Left colon (tissue), 2 donors: ENCODE measurements around the gene AHRR. TPM values are rescaled to one million over a fixed set of nuclear protein-coding genes. Genes with fewer than 3 reads are reported as not detected.
"Not testable (repeated sequence)": the region's sequence is repeated elsewhere in the genome, so short reads cannot be mapped to it uniquely, and the experiment has no call there.

Experiments
- ATAC-seq: fragments of 200-7000 bp; cut with Tn5 transposase; one replicate; pipeline ENCODE4 v1.9.1; 2020; ENCODE audit warnings: mild to moderate bottlenecking, moderate library complexity
- DNase-seq, 2 donors: peaks; one replicate each; pipeline ENCODE4 v3.0.0-alpha.2; 2020
- intact Hi-C, 2 donors: fragments of 100-400 bp; cut with DNase I in 1 of 2; cut with micrococcal nuclease in 1 of 2; formaldehyde crosslinking; loops; one replicate each; pipeline versions ENCODE4 v1.11.2 to v1.14.0; 2022; cut with DNase I, micrococcal nuclease
- total RNA-seq, 2 donors: library from RNA; stranded (reverse); fragmentation: NEBNext Ultra II Directional; extraction: Animal tissue kit (Norgen Biotek cat#: 25700); gene quantifications; one replicate each; pipeline ENCODE4 v1.2.1, GENCODE V29; 2021
- donor health status: DM: no; HTN: no; CAD: no.
- donor health status: DM: yes; HTN: yes; CAD: no.

The AHRR gene
- total RNA-seq, 2 donors from 2014 or later: 1.6 to 3.3 TPM

DNA sequence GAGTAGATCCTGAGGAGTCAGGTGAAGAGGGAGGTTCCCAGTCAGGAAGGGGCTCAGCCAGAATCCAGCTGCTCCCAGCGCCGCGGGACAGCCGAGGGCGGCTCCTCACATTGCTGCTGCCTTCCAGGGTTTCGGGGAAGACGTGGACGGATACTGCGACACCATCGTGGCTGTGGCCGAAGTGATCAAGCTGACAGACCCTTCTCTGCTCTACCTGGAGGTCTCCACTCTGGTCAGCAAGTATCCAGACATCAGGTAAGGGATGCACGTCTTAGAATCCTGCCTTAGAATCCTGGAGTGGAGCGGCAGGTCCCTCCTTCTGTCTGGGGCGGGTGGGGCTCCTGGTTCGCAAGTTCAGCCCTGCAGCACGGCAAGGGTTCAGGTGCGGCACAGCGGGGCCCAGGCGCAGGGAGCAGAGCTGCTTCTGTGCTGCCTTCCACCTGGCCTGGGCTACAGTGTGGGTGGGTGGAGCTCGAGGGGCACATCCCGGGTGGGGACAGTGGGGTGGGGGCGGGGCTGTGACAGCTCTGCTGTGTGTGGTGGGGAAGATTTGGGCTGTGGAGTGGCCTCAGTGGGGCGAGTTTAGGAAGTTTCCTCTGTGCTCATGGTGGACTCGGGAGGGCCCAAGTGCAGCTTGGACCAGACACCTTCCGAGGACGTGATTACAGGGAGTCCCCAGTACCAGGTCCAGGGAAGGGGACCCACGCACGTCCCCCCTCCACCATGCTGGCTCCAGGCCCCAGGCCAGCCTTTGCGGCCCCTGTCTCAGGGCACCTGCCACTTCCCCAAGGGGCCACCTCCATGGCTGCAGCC, 144.3 kb downstream of the AHRR start:
- peak in 1 of 2 donors; percentile 10 for DNase-seq
- intact Hi-C loops: no loop called here
- ATAC-seq: peak; percentile 6

DNA sequence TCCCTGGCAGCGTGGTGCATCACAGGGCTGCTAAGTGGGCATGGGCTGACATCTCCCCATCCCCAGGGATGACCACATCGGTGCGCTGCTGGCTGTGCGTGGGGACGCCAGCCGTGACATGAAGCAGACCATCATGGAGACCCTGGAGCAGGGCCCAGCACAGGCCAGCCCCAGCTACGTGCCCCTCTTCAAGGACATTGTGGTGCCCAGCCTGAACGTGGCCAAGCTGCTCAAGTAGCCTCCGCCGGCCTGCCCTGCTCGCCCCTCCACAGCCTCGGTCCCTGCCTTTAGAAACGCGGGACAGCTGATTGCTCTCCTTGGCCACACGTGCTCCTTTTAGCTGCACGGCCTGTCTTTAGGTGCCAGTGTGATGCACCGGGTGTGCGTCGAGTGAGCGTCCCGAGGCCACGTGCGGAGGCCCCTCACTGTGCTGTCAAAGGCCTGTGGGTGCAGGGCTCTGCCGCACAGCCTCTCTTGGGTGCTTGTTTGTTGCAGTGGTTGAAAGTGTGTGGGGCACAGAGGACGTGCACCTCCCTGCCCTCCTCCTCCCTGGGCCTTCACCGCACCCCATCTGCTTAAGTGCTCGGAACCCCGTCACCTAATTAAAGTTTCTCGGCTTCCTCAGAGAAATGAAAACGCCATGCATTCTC, 145.3 kb downstream of the AHRR start:
- intact Hi-C loops: no loop called here
- ATAC-seq (peak; percentile 4), DNase-seq (peak in 1 of 2 donors; percentile 16)

DNA sequence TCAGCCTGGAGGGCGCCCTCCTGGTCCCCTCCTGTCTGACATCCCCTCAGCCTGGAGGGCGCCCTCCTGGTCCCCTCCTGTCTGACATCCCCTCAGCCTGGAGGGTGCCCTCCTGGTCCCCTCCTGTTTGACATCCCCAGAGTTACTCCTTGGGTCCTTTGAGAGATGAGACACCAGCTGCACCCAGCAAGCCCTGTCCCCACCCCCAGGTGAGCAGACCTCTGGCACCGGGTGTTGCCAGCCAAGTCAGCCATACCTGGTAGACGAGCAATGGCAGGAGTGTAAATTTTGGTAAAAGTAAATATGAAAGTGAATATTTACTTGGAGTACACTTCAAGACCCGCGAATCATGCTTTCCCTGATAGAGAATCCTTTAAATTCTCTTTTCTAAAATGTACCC, 146.9 kb downstream of the AHRR start:
- intact Hi-C loops: no loop called here
- ATAC-seq (no peak), DNase-seq (peak; percentile 2 to 17)

DNA sequence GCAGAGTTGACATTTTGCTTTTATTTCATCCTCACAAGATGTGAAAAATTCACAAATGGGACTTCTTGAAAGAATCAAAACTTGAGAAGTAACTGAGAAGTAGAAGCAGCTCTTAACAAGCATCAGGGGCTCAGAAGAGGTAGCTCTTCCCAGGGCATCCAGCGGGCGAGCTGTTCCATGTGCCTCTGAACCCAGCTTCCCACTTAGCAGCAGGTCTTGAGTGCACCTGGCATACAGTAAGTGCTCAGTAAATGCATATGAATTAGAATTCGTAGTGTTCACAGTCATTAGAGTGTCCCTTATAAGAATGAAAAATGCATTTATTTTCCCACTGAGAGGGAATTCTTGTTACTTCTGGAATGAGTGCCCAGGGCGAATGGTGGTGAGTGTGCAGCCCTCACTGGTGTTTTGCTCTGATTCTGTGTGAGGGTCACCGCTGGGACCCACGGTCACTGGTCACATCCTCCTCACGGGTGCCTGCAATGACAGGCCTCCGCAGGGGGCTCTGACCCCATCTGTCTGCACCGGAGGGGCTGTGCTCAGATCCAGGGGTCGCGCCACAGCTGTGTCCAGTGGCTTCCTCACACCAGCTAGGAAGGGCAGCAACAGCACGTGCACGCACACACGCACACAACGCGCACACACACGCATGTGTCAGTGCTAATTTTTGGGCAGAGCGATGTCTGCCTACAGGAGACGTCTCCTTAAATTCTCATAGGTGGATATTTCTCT, 148.4 kb downstream of the AHRR start:
- intact Hi-C loops: no loop called here
- ATAC-seq (no peak), DNase-seq (peak; percentile 2 to 20)

DNA sequence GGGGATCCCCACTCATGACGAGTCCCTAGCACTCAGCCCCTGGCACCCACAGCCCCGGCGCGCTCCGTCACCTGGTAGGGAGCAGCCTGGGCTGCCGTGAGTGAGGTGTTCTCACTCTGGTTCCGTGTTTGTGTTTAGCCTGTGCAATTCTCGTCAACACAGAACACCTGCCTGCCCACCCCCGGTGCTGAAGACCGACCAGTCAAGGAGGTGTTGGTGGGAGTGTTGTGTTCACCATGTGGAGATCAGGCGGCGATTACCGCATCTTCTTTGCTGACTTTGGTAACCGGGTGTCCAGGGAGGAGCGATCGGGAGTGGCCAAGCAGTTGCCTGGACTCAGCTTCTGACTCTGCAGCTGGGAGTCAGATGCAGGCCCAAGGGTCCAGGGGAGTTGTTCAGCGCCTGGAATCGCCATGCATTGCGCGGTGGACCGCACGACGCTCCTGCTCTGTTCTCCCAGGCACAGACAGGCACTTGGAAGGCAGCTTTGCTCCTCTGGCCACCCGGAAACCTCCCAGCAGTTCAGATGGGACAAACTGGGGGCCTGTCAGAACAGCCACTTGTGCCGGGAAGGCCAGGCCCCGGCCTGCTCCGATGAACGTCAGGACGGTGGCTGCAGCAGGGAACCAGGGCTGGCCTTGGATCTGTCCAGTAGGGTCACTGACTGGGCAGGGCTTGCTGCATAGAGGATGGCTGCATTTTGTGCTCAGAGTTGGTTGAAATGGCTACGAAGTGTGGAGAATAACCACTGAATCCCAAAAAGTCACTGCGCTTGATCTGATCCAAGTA, 149.6 kb downstream of the AHRR start:
- DNase-seq (peak in 1 of 2 donors; percentile 24), ATAC-seq (no peak)
- intact Hi-C loops: no loop called here

DNA sequence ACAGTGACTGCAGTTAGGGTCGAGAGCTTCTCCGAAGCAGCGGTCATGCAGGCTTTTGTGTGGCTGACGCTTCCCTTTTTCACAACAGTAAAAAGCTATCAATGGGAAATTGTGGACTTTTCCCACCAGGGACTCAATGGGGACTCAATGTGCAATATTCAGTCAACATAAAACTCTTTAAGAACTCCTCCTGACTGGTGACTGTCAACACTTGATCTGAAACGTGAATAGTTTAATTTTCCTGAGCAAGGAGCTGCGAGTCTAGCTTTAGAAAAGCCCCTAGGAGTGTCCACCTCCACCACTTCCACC, 150.2 kb downstream of the AHRR start:
- DNase-seq: no peak
- no peak for ATAC-seq
- intact Hi-C loops: no loop called here

DNA sequence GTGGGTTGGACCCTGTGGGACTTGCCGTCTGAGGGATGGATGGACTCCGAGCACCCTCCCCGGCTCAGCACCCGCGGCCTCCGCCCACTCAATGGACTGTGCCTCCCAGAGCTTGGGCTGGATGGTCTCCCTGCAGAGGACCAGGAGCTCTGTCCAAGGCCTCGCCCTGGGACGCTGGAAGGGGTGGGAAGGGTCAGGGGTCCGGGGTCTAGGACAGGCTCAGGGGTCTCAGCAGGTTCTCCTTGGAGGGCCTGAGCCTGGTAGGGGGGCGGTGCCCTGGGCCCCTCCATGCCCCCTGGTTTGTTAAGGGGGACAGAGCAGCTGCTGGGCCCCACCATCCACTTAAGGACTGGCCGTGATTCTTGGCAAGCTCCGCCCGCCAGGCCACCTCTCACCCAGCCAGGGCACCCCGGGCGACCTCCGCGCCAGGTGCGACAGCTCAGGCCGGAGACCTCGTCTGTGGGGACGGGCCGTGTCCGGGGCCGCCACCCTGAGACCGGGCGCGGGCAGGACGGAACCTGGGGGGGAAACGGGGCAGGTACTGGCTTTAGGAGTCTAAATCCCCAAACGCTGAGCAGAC, 150.7 kb downstream of the AHRR start:
- ATAC-seq: peak; percentile 36
- peak; percentile 39 to 56 for DNase-seq
- intact Hi-C loops: no loop called here

DNA sequence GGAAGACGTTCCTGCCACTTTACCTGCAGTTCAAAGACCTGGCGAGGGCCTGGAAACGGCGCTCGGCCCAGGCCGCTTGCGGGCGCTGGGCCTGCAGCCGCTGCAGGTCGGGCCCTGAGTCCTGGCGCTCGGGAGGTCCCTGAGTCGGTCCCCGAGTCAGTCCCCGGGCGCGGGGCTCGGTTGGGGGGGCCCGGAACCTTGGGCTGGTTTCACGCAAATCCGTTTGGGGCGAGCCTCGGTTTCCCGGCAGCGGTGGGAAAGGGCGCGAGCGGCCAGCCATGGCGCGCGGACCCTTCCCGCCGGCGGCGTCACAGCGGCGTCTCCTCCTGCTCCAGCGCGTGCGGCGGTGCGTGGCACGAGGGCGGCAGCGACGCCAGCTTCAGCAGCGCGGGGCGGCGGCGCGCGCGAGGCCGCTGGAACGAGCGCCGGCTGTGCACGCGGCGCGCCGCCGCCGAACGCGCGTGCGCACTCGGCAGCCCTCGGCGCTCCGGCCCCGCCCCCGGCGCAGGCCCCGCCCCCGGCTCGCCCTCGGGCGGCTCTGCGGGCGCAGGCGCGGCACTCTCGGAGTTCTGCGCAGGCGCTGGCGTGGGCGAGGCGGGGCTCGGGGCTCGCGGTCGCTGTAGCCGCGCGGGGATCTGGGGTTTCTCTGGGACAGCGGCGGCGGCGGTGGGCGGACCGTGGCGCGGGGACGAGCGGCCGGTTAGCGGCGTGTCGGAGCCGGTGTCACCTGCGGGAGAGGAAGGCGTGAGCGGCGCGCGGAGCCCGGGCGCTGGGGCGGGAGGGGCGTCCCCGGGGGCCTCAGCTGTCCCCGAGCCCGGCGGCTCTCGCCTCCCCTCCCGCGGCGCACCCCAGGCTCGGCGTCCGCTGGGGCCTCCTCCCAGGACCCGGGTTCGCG, 151.4 kb downstream of the AHRR start:
- peak; percentile 75 for ATAC-seq
- peak; percentile 81 to 93 for DNase-seq
- intact Hi-C loops: no loop called here

DNA sequence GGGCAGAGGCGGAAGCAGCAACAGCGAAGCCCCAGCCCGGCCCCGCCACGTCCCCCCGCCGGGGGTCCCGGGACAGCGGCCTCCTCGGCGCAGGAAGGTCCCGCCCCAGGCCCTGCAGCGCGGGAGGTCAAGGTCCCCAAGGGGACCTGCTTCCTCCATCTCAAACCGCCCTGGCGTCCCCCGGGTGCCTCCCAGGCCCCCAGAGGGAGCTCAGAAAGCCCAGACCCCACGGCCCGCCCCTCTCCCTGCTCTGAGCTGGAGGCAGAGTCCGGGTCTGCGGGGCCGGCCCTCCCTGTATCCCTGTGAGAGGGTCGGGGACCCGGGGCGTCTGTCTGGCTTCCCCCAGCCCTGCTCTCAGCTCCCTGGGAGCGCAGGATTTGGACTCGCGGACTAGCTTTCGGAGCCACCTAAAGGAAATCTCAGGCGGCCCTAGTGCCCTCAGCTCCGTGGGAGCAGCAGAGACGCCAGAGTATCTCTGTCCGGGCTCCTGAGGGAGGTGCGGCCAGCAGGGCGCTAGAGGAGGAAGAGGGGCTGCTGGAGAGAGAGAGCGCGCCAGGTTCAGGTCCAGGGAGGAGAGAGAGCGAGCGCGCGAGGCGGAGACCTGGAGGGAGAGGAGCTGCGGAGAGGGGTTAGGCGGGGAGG, 152.2 kb downstream of the AHRR start:
- intact Hi-C loops: no loop called here
- ATAC-seq: peak; percentile 38
- DNase-seq: peak; percentile 51 to 59

DNA sequence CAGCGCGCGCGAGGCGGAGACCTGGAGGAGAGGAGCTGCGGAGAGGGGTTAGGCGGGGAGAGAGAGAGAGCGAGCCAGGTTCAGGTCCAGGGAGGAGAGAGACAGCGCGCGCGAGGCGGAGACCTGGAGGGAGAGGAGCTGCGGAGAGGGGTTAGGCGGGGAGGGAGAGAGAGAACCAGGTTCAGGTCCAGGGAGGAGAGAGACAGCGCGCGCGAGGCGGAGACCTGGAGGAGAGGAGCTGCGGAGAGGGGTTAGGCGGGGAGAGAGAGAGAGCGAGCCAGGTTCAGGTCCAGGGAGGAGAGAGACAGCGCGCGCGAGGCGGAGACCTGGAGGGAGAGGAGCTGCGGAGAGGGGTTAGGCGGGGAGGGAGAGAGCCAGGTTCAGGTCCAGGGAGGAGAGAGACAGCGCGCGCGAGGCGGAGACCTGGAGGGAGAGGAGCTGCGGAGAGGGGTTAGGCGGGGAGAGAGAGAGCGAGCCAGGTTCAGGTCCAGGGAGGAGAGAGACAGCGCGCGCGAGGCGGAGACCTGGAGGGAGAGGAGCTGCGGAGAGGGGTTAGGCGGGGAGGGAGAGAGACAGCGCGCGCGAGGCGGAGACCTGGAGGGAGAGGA, 152.8 kb downstream of the AHRR start:
- peak in 1 of 2 donors; percentile 5 for DNase-seq
- not testable (repeated sequence) for ATAC-seq

DNA sequence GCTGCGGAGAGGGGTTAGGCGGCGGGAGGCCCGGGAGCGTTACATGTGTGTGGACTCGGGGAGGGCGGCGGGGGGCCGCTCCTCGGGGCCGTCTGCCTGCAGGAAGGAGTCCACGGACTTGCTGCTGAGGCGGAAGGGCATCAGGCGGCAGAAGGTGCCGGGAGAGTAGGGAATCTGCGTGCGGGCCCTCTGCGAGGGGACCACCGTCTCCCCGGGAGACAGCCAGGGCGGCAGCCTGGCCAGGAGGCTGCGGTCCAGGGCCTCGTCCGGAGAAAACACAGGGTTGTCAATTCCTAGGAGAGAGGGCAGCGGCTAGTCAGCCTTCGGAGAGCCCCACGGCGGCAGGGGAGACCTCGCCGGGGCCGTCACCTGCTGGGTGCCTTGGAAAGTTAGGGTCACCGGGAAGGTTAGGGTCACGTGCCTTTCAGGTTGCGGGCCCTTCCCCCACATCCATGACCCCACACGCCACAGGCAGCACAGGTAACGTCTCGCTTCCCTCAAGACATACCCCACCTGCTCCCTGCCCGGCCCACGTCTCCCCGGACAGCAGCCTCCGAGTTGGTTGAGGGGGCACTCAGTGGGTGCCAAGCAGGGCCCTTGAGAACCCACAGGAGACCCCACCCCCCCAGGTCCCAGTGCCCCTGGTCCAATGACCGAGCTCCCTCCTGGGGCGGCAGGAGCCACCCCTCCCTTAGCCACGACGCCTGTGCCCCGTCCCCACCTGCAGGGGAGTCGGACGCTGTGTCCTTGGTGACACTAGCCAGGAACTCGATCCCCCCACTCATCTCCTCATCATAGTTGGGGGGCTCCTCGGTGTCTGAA, 153.5 kb downstream of the AHRR start:
- peak; percentile 29 to 40 for DNase-seq
- no peak for ATAC-seq
- intact Hi-C loops: no loop called here

More for the DNA sequence above, 152.8 kb downstream of the AHRR start:
- intact Hi-C loops: not testable (repeated sequence)

DNA sequence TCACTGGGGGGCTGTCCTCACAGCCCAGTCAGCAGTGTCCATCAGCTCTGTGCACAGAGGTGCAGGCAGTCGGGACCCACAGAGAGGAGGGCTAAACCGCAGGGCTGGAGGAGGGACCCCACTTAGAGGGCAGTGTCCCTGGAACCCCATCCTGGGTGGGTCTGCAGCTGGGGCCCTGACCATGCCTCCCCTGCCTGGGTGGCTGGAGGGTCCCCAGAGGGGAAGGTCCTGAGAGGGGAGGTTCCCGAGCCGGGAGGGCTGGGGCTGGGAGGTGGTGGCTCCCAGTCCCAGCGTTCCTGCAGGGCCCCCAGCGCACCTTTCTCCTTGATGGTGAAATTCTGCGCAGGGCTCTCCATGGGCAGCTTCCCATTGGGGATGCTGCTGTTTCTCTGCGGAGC, 154.2 kb downstream of the AHRR start:
- no peak for ATAC-seq
- DNase-seq: peak in 1 of 2 donors; percentile 21
- intact Hi-C loops: no loop called here

DNA sequence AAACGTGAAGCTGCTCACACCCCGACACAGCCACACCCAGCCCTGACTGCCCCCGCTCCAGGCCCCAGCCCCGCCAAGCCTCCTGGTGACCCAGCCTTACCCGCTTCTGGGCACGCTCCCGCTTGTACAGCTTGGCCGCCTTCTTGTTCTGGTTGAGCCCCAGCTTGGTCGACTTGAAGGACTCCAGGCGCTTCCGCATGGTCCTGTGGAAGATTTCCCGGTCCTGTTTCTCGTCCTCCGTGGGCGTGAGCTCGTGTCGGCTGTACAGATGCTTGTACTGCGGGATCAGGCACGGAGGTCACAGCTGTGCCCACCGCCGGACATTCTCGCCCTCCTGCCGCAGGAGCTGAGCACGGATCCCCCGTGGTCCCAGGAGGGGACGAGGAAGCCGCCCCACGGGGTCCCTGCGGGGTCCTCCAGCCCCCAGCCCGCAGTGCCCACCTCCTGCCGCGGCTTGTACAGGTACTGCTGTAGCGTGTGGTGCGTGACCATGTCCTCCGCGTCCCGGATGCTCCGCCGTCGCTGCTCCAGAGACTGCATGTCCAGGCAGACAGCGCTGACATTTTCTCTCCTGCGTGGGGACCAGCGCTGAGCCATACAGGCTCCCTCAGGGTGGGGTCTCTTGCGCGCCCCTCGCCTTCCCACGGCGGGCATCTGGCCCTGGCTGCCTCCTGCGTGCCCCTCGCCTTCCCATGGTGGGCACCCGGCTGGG, 154.7 kb downstream of the AHRR start:
- intact Hi-C loops: no loop called here
- no peak for DNase-seq
- no peak for ATAC-seq

DNA sequence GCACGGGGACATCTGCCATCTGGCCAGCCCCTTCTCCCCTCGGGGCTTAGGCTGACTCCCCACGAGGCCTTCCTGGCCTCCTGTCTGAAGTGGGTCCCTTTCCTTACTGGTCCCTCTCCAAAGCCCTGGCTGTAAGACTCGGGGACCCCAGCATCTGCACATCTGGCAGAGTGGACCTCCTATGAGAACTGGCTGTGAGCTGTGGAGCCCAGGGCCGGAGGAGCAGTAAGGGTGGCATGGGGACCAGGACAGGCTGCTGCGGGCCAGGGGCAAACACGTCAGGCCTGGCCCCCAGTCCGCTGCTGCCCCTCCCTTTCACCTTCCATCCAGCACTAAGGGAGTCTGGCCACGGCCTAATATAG, 155.3 kb downstream of the AHRR start:
- intact Hi-C loops: no loop called here
- DNase-seq (no peak), ATAC-seq (no peak)

DNA sequence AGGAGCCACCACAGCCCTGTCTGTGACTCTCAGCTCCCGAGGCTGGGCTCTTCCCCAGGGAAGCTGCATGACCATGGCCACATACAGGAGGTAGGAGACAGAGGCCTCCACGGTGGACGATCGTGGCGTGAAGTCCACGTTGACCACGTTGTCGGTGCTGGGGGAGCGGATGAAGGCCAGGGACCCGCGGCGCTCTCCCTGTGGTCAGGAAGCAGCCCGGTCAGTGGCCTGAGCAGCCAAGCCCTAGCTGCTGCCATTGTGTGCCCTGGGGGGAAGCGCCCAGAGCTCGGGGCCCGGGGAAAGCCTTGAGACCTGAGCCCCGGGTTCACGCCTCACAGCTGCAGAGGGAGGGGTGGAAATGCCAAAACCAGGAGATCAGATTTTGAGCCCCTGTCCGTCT, 155.7 kb downstream of the AHRR start:
- intact Hi-C loops: no loop called here
- ATAC-seq (no peak), DNase-seq (no peak)

DNA sequence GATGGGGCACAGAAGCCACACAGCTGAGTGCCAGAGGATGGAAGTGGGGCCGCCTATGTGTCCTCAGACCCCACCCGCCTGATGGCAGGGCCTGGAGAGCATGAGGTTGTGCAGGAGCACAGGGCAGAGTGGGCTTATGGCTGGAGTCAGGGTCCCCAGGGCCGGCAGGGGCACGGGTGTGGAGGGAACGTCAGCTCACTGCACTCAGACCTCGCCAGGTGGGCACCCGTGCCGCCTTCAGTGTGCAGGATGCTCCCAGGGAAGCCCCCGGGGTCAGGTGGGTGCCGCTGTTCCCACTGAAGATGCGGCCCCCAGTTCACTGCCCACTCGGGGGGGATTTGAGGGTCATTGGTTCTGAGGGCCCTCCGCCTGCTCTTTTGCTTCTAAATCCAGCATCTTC, 156.4 kb downstream of the AHRR start:
- DNase-seq (no peak), ATAC-seq (no peak)
- intact Hi-C loops: no loop called here
